HG03103 (cell line): Measurements from ENCODE around the gene BPIFB4.

Source experiments
- ATAC-seq: cut with Tn5 transposase; IDR thresholded peaks from one replicate; pipeline ENCODE4 v1.9.1; 2021; ENCODE audit warnings: low read depth; ENCODE audit not compliant: unreplicated experiment

BPIFB4 gene

GRCh38 chr20:33154252-33154651 is 74.8 kb downstream of the BPIFB4 start:
- ATAC-seq, result no peak

- no peak for ATAC-seq
Measured at GRCh38 chr20:33158637-33159385, 79.4 kb downstream of the BPIFB4 start.

- no peak for ATAC-seq
Measured at GRCh38 chr20:33159713-33160112, 80.3 kb downstream of the BPIFB4 start.

- no peak for ATAC-seq
Measured at GRCh38 chr20:33160681-33161080, 81.2 kb downstream of the BPIFB4 start.
